HG02763 (cell line): ENCODE measurements around the gene FALEC.

Source experiments
- ATAC-seq: cut with Tn5 transposase; IDR thresholded peaks from one replicate; pipeline ENCODE4 v1.9.1; 2021; ENCODE audit warnings: mild to moderate bottlenecking, moderate library complexity; ENCODE audit not compliant: unreplicated experiment

The FALEC gene

GRCh38 chr1:150515328-150516049, at the start of gene FALEC:
Gene FALEC (plus strand): TSS chr1:150515752.
- peak; percentile 98 for ATAC-seq

GRCh38 chr1:150466964-150467363, 48.6 kb upstream of the FALEC start:
- ATAC-seq: no peak

GRCh38 chr1:150469291-150469690, 46.3 kb upstream of the FALEC start:
- ATAC-seq: no peak

- ATAC-seq: no peak
Measured at GRCh38 chr1:150472601-150473200, 42.9 kb upstream of the FALEC start.

GRCh38 chr1:150473659-150474058, 41.9 kb upstream of the FALEC start:
- no peak for ATAC-seq

GRCh38 chr1:150474869-150475268, 40.7 kb upstream of the FALEC start:
- no peak for ATAC-seq

GRCh38 chr1:150476754-150477153, 38.8 kb upstream of the FALEC start:
- ATAC-seq: no peak

GRCh38 chr1:150477320-150477719, 38.2 kb upstream of the FALEC start:
- ATAC-seq: no peak

- no peak for ATAC-seq
Measured at GRCh38 chr1:150477733-150478132, 37.8 kb upstream of the FALEC start.

GRCh38 chr1:150479370-150479769, 36.2 kb upstream of the FALEC start:
- ATAC-seq: no peak

- ATAC-seq: no peak
Measured at GRCh38 chr1:150479927-150480352, 35.6 kb upstream of the FALEC start.

- no peak for ATAC-seq
Measured at GRCh38 chr1:150484431-150484830, 31.1 kb upstream of the FALEC start.

- no peak for ATAC-seq
Measured at GRCh38 chr1:150484861-150485260, 30.7 kb upstream of the FALEC start.

- peak; percentile 99 for ATAC-seq
Measured at GRCh38 chr1:150486966-150487762, 28.4 kb upstream of the FALEC start, which contains the start of gene TARS2. Gene TARS2 (plus strand): TSS chr1:150487419. CDS start chr1:150487451, 32 bp downstream.

- no peak for ATAC-seq
Measured at GRCh38 chr1:150487763-150488115, 27.8 kb upstream of the FALEC start.

GRCh38 chr1:150493175-150493574, 22.4 kb upstream of the FALEC start:
- no peak for ATAC-seq

GRCh38 chr1:150498342-150498741, 17.2 kb upstream of the FALEC start:
- no peak for ATAC-seq

- ATAC-seq: no peak
Measured at GRCh38 chr1:150505431-150505830, 10.1 kb upstream of the FALEC start.

GRCh38 chr1:150507912-150508864, 7.4 kb upstream of the FALEC start, which contains the start of gene ECM1:
Gene ECM1 (plus strand): TSS chr1:150508109. CDS start chr1:150508210, 101 bp downstream.
- ATAC-seq: no peak

- no peak for ATAC-seq
Measured at GRCh38 chr1:150508982-150509381, 6.6 kb upstream of the FALEC start.

GRCh38 chr1:150511551-150511950, 4.0 kb upstream of the FALEC start:
- no peak for ATAC-seq
